Esophagus squamous epithelium (tissue), 5 donors: Measurements from ENCODE around the gene C11orf58. TPM values are rescaled to one million over a fixed set of nuclear protein-coding genes. Genes with fewer than 3 reads are reported as not detected.

ENCODE experiments used
- DNase-seq: peaks from one replicate; lab custom pipeline; 2025; lab: John Stamatoyannopoulos, UW
- H3K27ac ChIP-seq, 4 donors: fragments of 200-600 bp; sonication (generic); one replicate each; pipeline ENCODE4 v1.5.1; 2016 to 2019; ENCODE audit warnings: mild to moderate bottlenecking in 1 of 4
- H3K27me3 ChIP-seq, 4 donors: fragments of 200-600 bp; sonication (generic); 1 replicate in 3 of 4; 2 replicates in 1 of 4; pipeline versions ENCODE4 v1.5.1 to v1.6.0; 2017 to 2021; ENCODE audit warnings: antibody characterized with exemption in 1 of 4
- H3K36me3 ChIP-seq, 3 donors: fragments of 200-600 bp; sonication (generic); one replicate each; pipeline ENCODE4 v1.5.1; 2016 to 2019
- H3K4me1 ChIP-seq, 3 donors: fragments of 200-600 bp; sonication (generic); one replicate each; pipeline ENCODE4 v1.5.1; 2017 to 2019
- H3K4me3 ChIP-seq, 4 donors: fragments of 200-600 bp; sonication (generic); 1 replicate in 3 of 4; 2 replicates in 1 of 4; pipeline ENCODE4 v1.5.1; 2016 to 2019; ENCODE audit warnings: mild to moderate bottlenecking in 2 of 4, moderate library complexity in 1 of 4
- H3K9me3 ChIP-seq, 3 donors: fragments of 200-600 bp; sonication (generic); one replicate each; pipeline ENCODE4 v1.5.1; 2016 to 2019
- POLR2A ChIP-seq, 4 donors: fragments of 450-650 bp; IDR thresholded peaks; one replicate each; pipeline ENCODE4 v1.6.1; 2017; ENCODE audit warnings: antibody characterized with exemption in 4 of 4, mild to moderate bottlenecking in 4 of 4, moderate library complexity in 3 of 4
- whole genome bisulfite sequencing, 2 donors: methylation state at CpG; one replicate each; pipeline ENCODE4 v1.1.5; 2018; 5-methylcytosine and 5-hydroxymethylcytosine counted together
- intact Hi-C: fragments of 100-400 bp; cut with DNase I; formaldehyde crosslinking; loops from one replicate; pipeline ENCODE4 v1.15.0; 2022
- total RNA-seq, 4 donors: library from RNA; depleted of rRNA; stranded (reverse); fragments of >200 nt; gene quantifications; one replicate each; pipeline ENCODE4 v1.1.0, GENCODE V29; 2016
- TF ChIP-seq, protein P1 (sequence below), 6 experiments: fragments of 450-650 bp in 4 of 6; fragments of 200-600 bp in 2 of 6; sonication (generic) in 2 of 6; IDR thresholded peaks; one replicate each; pipeline ENCODE4 v1.5.1; 2016 to 2019; ENCODE audit warnings: antibody characterized with exemption in 6 of 6, mild to moderate bottlenecking in 4 of 6, moderate library complexity in 4 of 6
- donor health status: DM: yes; HTN: yes; CAD: no.

C11orf58 gene
- total RNA-seq, 4 donors from 2014 or later = 63.6 to 143 (median 102) TPM

GRCh38 chr11:16767957-16768356 lies 29.5 kb downstream of the C11orf58 start:
- TF ChIP-seq, protein P1, sequence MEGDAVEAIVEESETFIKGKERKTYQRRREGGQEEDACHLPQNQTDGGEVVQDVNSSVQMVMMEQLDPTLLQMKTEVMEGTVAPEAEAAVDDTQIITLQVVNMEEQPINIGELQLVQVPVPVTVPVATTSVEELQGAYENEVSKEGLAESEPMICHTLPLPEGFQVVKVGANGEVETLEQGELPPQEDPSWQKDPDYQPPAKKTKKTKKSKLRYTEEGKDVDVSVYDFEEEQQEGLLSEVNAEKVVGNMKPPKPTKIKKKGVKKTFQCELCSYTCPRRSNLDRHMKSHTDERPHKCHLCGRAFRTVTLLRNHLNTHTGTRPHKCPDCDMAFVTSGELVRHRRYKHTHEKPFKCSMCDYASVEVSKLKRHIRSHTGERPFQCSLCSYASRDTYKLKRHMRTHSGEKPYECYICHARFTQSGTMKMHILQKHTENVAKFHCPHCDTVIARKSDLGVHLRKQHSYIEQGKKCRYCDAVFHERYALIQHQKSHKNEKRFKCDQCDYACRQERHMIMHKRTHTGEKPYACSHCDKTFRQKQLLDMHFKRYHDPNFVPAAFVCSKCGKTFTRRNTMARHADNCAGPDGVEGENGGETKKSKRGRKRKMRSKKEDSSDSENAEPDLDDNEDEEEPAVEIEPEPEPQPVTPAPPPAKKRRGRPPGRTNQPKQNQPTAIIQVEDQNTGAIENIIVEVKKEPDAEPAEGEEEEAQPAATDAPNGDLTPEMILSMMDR (IDR thresholded peaks at IDR 0.05) = no peak
- TF ChIP-seq POLR2A (IDR thresholded peaks at IDR 0.05) = no peak
- intact Hi-C loops = no loop called here
- Histone ChIP-seq H3K9me3 (no peaks in the 10 kb centered on the region), H3K36me3 (no peaks in the 10 kb centered on the region), H3K4me1 (peaks cover 0 to 6% (median 0%) of the 10 kb centered on the region in 3 donors), H3K4me3 (no peak overlapping the region), H3K27me3 (peaks cover 0 to 27% (median 0%) of the 10 kb centered on the region in 4 donors), H3K27ac (no peak overlapping the region)
- WGBS, 2 donors = 62 to 83% methylated on average over 3 of the region's 4 CpGs
- no peak for DNase-seq

DNA sequence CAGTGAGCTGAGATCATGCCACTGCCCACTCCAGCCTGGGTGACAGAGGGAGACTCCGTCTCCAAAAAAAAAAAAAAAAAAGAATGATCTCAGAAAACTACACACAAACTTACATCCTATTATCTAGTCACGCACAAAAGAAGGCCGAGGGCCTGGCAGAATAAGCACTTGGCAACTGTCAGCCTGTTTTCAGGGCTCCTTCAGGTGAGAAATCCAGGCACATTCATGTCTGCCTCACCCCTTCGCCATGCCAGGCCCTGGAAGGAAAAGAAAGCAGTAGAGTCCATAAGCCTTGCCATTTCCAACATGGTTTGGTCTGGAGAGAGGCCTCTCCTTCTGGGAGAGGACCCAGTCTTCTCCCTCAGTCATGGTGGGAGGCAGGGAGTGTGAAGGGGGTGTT lies 30.9 kb downstream of the C11orf58 start:
- H3K36me3 ChIP-seq = no peaks in the 10 kb centered on the region
- DNase-seq = no peak
- intact Hi-C loops = no loop called here
- no peak overlapping the region for H3K27ac ChIP-seq
- H3K9me3 ChIP-seq = no peaks in the 10 kb centered on the region
- H3K4me3 ChIP-seq = no peak overlapping the region
- no peak for TF ChIP-seq POLR2A (IDR thresholded peaks at IDR 0.05)
- TF ChIP-seq, protein P1 (IDR thresholded peaks at IDR 0.05) = no peak
- H3K4me1 ChIP-seq = peaks cover 0 to 6% (median 0%) of the 10 kb centered on the region in 3 donors
- peaks cover 0 to 42% (median 0%) of the 10 kb centered on the region in 4 donors for H3K27me3 ChIP-seq
- whole genome bisulfite sequencing, 2 donors = 41 to 79% methylated on average over 4 of the region's 4 CpGs

DNA sequence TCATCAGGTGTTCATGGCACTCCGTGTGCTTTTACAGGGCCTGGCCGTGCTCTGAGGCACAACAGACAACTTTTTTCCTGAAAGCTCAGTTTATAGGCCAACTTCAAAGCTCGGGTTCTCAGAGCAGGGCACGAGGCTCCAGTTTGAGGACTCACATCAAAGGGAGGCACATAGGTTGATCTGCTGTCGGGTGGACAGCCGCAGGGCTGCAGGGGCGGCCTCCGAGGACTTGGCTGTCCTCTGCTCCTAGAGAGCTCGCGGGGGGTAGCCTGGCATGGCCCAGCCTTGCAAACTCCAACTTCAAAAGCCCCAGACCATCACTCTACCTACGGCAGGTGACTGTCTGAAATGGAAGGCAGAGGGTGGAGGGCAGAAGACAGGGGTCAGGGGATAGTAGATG lies 31.6 kb downstream of the C11orf58 start:
- no peaks in the 10 kb centered on the region for H3K9me3 ChIP-seq
- WGBS, 2 donors = 85 to 86% methylated on average over 3 to 6 of the region's 11 CpGs
- no peak overlapping the region for H3K4me3 ChIP-seq
- H3K4me1 ChIP-seq = peaks cover 0 to 8% (median 0%) of the 10 kb centered on the region in 3 donors
- peaks cover 0 to 48% (median 0%) of the 10 kb centered on the region in 4 donors for H3K27me3 ChIP-seq
- no peak for DNase-seq
- TF ChIP-seq, protein P1 (IDR thresholded peaks at IDR 0.05) = no peak
- no peak for TF ChIP-seq POLR2A (IDR thresholded peaks at IDR 0.05)
- no peaks in the 10 kb centered on the region for H3K36me3 ChIP-seq
- intact Hi-C loops = no loop called here
- H3K27ac ChIP-seq = no peak overlapping the region

- intact Hi-C loops = no loop called here
- H3K4me1 ChIP-seq = peaks cover 0 to 23% (median 5%) of the 10 kb centered on the region in 3 donors
- WGBS, 2 donors = 76 to 84% methylated on average over 7 to 12 of the region's 12 CpGs
- no peak for TF ChIP-seq POLR2A (IDR thresholded peaks at IDR 0.05)
- TF ChIP-seq, protein P1 (IDR thresholded peaks at IDR 0.05) = no peak
- H3K27ac ChIP-seq = no peak overlapping the region
- DNase-seq = no peak
- peaks cover 0 to 56% (median 0%) of the 10 kb centered on the region in 4 donors for H3K27me3 ChIP-seq
- H3K4me3 ChIP-seq = no peak overlapping the region
- H3K9me3 ChIP-seq = no peaks in the 10 kb centered on the region
- H3K36me3 ChIP-seq = no peaks in the 10 kb centered on the region
Observed at GRCh38 chr11:16771350-16772140, 33.1 kb downstream of the C11orf58 start.

DNA sequence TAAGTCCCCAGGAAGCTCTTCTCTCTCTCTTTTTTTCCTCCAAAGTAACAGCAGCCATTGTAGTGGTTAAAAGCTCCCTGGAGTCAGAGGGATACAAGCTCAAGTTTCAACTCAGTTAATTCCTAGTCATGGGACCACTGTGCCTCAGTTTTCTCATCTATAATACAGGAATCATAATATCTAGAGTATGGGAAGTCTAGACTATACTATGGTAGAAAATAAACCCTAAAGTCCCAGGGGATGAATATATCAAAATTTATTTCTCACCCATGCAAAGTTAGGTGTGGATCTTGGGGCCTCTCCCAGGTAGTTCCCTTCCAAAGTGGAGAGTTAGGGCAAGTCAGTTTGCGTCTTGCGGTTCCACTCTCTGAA lies 33.7 kb downstream of the C11orf58 start:
- H3K27me3 ChIP-seq = peaks cover 0 to 55% (median 0%) of the 10 kb centered on the region in 4 donors
- WGBS, 2 donors = 100% methylated on average over 2 of the region's 2 CpGs
- no peak for DNase-seq
- H3K4me1 ChIP-seq = peaks cover 0 to 29% (median 5%) of the 10 kb centered on the region in 3 donors
- peaks cover 0 to 4% (median 0%) of the 10 kb centered on the region in 3 donors for H3K36me3 ChIP-seq
- no peak overlapping the region for H3K4me3 ChIP-seq
- TF ChIP-seq POLR2A (IDR thresholded peaks at IDR 0.05) = no peak
- TF ChIP-seq, protein P1 (IDR thresholded peaks at IDR 0.05) = no peak
- H3K27ac ChIP-seq = no peak overlapping the region
- intact Hi-C loops = no loop called here
- H3K9me3 ChIP-seq = no peaks in the 10 kb centered on the region
